Transverse colon (tissue), 4 donors: ENCODE results near the gene GP1BB. TPM values are rescaled to one million over a fixed set of nuclear protein-coding genes. Genes with fewer than 3 reads are reported as not detected.

Source experiments
- DNase-seq: peaks from one replicate; pipeline ENCODE4 v3.0.0-alpha.2; 2019
- H3K27ac ChIP-seq, 4 donors: fragments of 200-600 bp; sonication (generic); 2 replicates each; pipeline ENCODE4 v1.5.1; 2016 to 2018; ENCODE audit warnings: inconsistent platforms in 4 of 4
- H3K27me3 ChIP-seq: fragments of 200-600 bp; sonication (generic); 2 replicates; pipeline ENCODE4 v1.5.1; 2017; ENCODE audit warnings: inconsistent platforms
- H3K36me3 ChIP-seq, 4 donors: fragments of 200-600 bp; sonication (generic); 2 replicates each; pipeline ENCODE4 v1.5.1; 2017 to 2019; ENCODE audit warnings: inconsistent platforms in 4 of 4
- H3K4me1 ChIP-seq, 4 donors: fragments of 200-600 bp; sonication (generic); 2 replicates each; pipeline ENCODE4 v1.5.1; 2017 to 2020; ENCODE audit warnings: inconsistent platforms in 4 of 4
- H3K4me3 ChIP-seq, 4 donors: fragments of 200-600 bp; sonication (generic); 1 replicate in 1 of 4; 2 replicates in 3 of 4; pipeline versions ENCODE4 v1.5.1 to v1.6.1; 2017 to 2019; ENCODE audit warnings: inconsistent platforms in 4 of 4
- H3K9me3 ChIP-seq, 2 donors: fragments of 200-600 bp; sonication (generic); 2 replicates each; pipeline ENCODE4 v1.5.1; 2017 to 2019; ENCODE audit warnings: inconsistent platforms in 2 of 2
- CTCF ChIP-seq, 5 experiments: fragments of 200-600 bp in 3 of 5; fragments of 450-650 bp in 2 of 5; sonication (generic) in 3 of 5; IDR thresholded peaks; 1 replicate in 2 of 5; 2 replicates in 3 of 5; pipeline ENCODE4 v1.5.1; 2016 to 2017; ENCODE audit warnings: antibody characterized with exemption in 5 of 5, inconsistent platforms in 3 of 5, mild to moderate bottlenecking in 2 of 5, moderate library complexity in 1 of 5
- EP300 ChIP-seq: sonication (generic); formaldehyde crosslinking; IDR thresholded peaks from one replicate; pipeline ENCODE4 v1.6.1; 2017; ENCODE audit warnings: antibody characterized with exemption, low read depth
- POLR2A ChIP-seq: fragments of 450-650 bp; IDR thresholded peaks from one replicate; pipeline ENCODE4 v1.6.1; 2016; ENCODE audit warnings: antibody characterized with exemption, mild to moderate bottlenecking, moderate library complexity
- POLR2AphosphoS5 ChIP-seq, 3 donors: sonication (generic); formaldehyde crosslinking; IDR thresholded peaks; one replicate each; pipeline ENCODE4 v1.6.1; 2016; ENCODE audit warnings: antibody characterized with exemption in 3 of 3
- WGBS, 2 donors: methylation state at CpG; one replicate each; pipeline ENCODE4 v1.1.5; 2018; ENCODE audit warnings: low coverage in 1 of 2; 5-methylcytosine and 5-hydroxymethylcytosine counted together
- in situ Hi-C, 4 donors: fragments of 200-750 bp; cut with MboI; loops; one replicate each; pipeline versions ENCODE4 v1.15.0 to v1.15.1; 2017; ENCODE audit warnings: low sequenced_read_pairs in 3 of 4, low pct_ligation_motif_present in 1 of 4, low pct_unique_long_range_greater_than_20kb in 1 of 4
- intact Hi-C: fragments of 100-400 bp; cut with DNase I; formaldehyde crosslinking; loops from one replicate; pipeline ENCODE4 v1.15.1; 2023; ENCODE audit warnings: low total_unique reads
- total RNA-seq, 4 donors: library from RNA; depleted of rRNA; stranded (reverse); fragments of >200 nt; gene quantifications; one replicate each; pipeline ENCODE4 v1.1.0, GENCODE V29; 2016

Gene GP1BB
- total RNA-seq, 4 donors from 2014 or later = 0.41 to 10.3 (median 1.8) TPM

- intact Hi-C loops = no loop called here
- Histone ChIP-seq H3K36me3 (no peaks in the 10 kb centered on the region), H3K9me3 (no peaks in the 10 kb centered on the region), H3K4me1 (peaks cover 0 to 6% (median 0%) of the 10 kb centered on the region in 4 donors), H3K4me3 (no peak overlapping the region), H3K27me3 (peaks cover 41% of the 10 kb centered on the region), H3K27ac (no peak overlapping the region)
- DNase-seq = no peak
- 52 to 56% methylated on average over 9 of the region's 9 CpGs for WGBS, 2 donors
- in situ Hi-C loops = no loop called here
- TF ChIP-seq CTCF (IDR thresholded peaks at IDR 0.05) (no peak), EP300 (no peak), POLR2AphosphoS5 (IDR thresholded peaks at IDR 0.05) (no peak), POLR2A (no peak)
Measured at GRCh38 chr22:19691007-19691720, 32.2 kb upstream of the GP1BB start.

DNA sequence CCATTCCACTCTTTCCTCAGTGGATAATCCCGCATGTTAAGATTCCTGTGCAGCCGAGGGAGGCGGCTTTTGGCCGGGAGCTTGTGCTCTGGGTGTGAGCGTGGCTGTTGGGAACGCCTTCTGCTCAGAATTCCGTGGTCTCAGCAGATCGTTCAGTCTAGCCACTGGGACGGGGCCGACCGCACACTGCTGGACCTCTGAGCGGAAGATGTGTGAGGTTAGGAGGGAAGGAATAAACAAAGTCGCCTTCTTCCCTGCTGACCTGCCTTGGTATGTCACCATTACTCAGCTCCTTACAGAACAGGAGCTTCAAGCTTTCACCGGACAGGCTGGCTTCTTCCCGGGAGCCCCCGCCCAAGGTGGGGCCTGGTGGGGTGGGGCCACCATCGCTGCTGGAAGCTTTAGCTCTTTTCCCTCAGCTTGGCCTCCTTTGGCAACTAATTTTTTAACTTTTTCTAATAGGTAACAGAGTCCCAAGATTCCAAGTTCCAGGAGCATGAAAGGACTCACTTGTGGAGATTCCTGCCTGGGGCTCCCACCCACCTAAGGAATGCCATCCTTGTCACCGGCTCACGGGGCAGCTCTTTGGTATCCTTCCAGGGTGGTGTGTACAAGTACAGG lies 31.5 kb upstream of the GP1BB start:
- DNase-seq = no peak
- Histone ChIP-seq H3K4me1 (peaks cover 0 to 6% (median 0%) of the 10 kb centered on the region in 4 donors), H3K4me3 (no peak overlapping the region), H3K9me3 (no peaks in the 10 kb centered on the region), H3K27ac (no peak overlapping the region), H3K36me3 (no peaks in the 10 kb centered on the region), H3K27me3 (peaks cover 38% of the 10 kb centered on the region)
- 24 to 29% methylated on average over 5 to 19 of the region's 19 CpGs for WGBS, 2 donors
- intact Hi-C loops (no loop called here), in situ Hi-C loops (no loop called here)
- TF ChIP-seq CTCF (IDR thresholded peaks at IDR 0.05) (no peak), POLR2A (no peak), POLR2AphosphoS5 (IDR thresholded peaks at IDR 0.05) (no peak), EP300 (no peak)

- WGBS, 2 donors = 96 to 100% methylated on average over 1 to 14 of the region's 14 CpGs
- no peak for TF ChIP-seq POLR2AphosphoS5 (IDR thresholded peaks at IDR 0.05)
- TF ChIP-seq CTCF (IDR thresholded peaks at IDR 0.05) = no peak
- no peak for TF ChIP-seq EP300
- TF ChIP-seq POLR2A = no peak
- H3K4me1 ChIP-seq = peaks cover 0 to 6% (median 0%) of the 10 kb centered on the region in 4 donors
- peaks cover 28% of the 10 kb centered on the region for H3K27me3 ChIP-seq
- no peaks in the 10 kb centered on the region for H3K9me3 ChIP-seq
- H3K4me3 ChIP-seq = no peak overlapping the region
- in situ Hi-C loops = no loop called here
- no peaks in the 10 kb centered on the region for H3K36me3 ChIP-seq
- DNase-seq = no peak
- intact Hi-C loops = no loop called here
- H3K27ac ChIP-seq = no peak overlapping the region
Measured at GRCh38 chr22:19693581-19693980, 29.8 kb upstream of the GP1BB start.

GRCh38 chr22:19693981-19694670 lies 29.2 kb upstream of the GP1BB start:
- Histone ChIP-seq H3K36me3 (no peaks in the 10 kb centered on the region), H3K4me3 (no peak overlapping the region), H3K4me1 (peaks cover 0 to 6% (median 0%) of the 10 kb centered on the region in 4 donors), H3K27ac (no peak overlapping the region), H3K9me3 (no peaks in the 10 kb centered on the region), H3K27me3 (peaks cover 25% of the 10 kb centered on the region)
- intact Hi-C loops = no loop called here
- 84% methylated on average over 12 of the region's 12 CpGs; no CpG with 5 or more reads in 1 of the 2 donors for WGBS, 2 donors
- no peak for DNase-seq
- TF ChIP-seq POLR2AphosphoS5 (IDR thresholded peaks at IDR 0.05) = no peak
- no peak for TF ChIP-seq POLR2A
- no peak for TF ChIP-seq EP300
- TF ChIP-seq CTCF (IDR thresholded peaks at IDR 0.05) = no peak
- in situ Hi-C loops = no loop called here
